Head of caudate nucleus (tissue), 42 donors: ENCODE data around the gene HYI.
"Not testable (repeated sequence)": the region's sequence is repeated elsewhere in the genome, so short reads cannot be mapped to it uniquely, and the experiment has no call there.

Source experiments
- DNase-seq, 42 donors: peaks; one replicate each; pipeline versions ENCODE4 v3.0.0 to v3.0.0-alpha.2; 2020 to 2021; ENCODE audit warnings: mixed read lengths in 7 of 42
- intact Hi-C: fragments of 100-400 bp; cut with DNase I; formaldehyde crosslinking; loops from one replicate; pipeline ENCODE4 v1.15.0; 2022

The HYI gene

GRCh38 chr1:43420874-43421273, 32.9 kb downstream of the HYI start:
- DNase-seq = no peak
- intact Hi-C loops = no loop called here

- DNase-seq = no peak
- intact Hi-C loops = no loop called here
Observed at GRCh38 chr1:43419627-43420425, 33.9 kb downstream of the HYI start.

GRCh38 chr1:43418858-43419257, 34.9 kb downstream of the HYI start:
- DNase-seq = no peak
- intact Hi-C loops = no loop called here

- DNase-seq = no peak
- intact Hi-C loops = loop anchor here (2.0 kb wide), 1 partner anchor 189 kb away; no protein-coding TSS in a partner anchor
Observed at GRCh38 chr1:43415901-43416300, 37.8 kb downstream of the HYI start.

- DNase-seq = peak in 41 of 42 donors; percentile 21 to 87 (median 53)
- intact Hi-C loops = loop anchor here (2.0 kb wide), 1 partner anchor 188 kb away; no protein-coding TSS in a partner anchor
Observed at GRCh38 chr1:43414634-43415223, 39.0 kb downstream of the HYI start.

- DNase-seq, intact Hi-C loops: not testable (repeated sequence)
Observed at GRCh38 chr1:43413426-43413825, 40.3 kb downstream of the HYI start.

GRCh38 chr1:43410571-43410970, 43.2 kb downstream of the HYI start:
- no peak for DNase-seq

GRCh38 chr1:43405876-43406234, 47.9 kb downstream of the HYI start:
- DNase-seq = no peak
- intact Hi-C loops = no loop called here

More at GRCh38 chr1:43410571-43410970, 43.2 kb downstream of the HYI start:
- intact Hi-C loops = no loop called here

- no peak for DNase-seq
- intact Hi-C loops = no loop called here
Observed at GRCh38 chr1:43405219-43405875, 48.4 kb downstream of the HYI start.

GRCh38 chr1:43404353-43404752, 49.4 kb downstream of the HYI start:
- no peak for DNase-seq
- intact Hi-C loops = no loop called here

- intact Hi-C loops = no loop called here
- DNase-seq = no peak
Observed at GRCh38 chr1:43402089-43402865, 51.5 kb downstream of the HYI start.
